ENCODE measurements around the gene IL18.
"Not testable (repeated sequence)": the region's sequence is repeated elsewhere in the genome, so short reads cannot be mapped to it uniquely, and the experiment has no call there.

The IL18 gene

GRCh38 chr11:112113539-112114457 lies 50.1 kb downstream of the IL18 start:
- peak; percentile 40 for DNase-seq

GRCh38 chr11:112106070-112106469 lies 57.8 kb downstream of the IL18 start:
- DNase-seq, result no peak

GRCh38 chr11:112103446-112103845 lies 60.4 kb downstream of the IL18 start:
- no peak for DNase-seq

- DNase-seq, result no peak
Observed at GRCh38 chr11:112100462-112100861, 63.4 kb downstream of the IL18 start.

- no peak for DNase-seq
Observed at GRCh38 chr11:112097734-112098528, 66.0 kb downstream of the IL18 start.

GRCh38 chr11:112096194-112096593 lies 67.7 kb downstream of the IL18 start:
- no peak for DNase-seq

GRCh38 chr11:112095302-112095701 lies 68.6 kb downstream of the IL18 start:
- not testable (repeated sequence) for DNase-seq
